Smooth muscle cell (in vitro differentiated cells): ENCODE results near the gene CNTN4. TPM values are rescaled to one million over a fixed set of nuclear protein-coding genes. Genes with fewer than 3 reads are reported as not detected.

Experiments used
- DNase-seq: peaks from one replicate; lab custom pipeline; 2025; ENCODE audit not compliant: unreplicated experiment; lab: John Stamatoyannopoulos, UW
- H2AFZ ChIP-seq: fragments of 200-600 bp; sonication (generic); 2 replicates; pipeline ENCODE4 v1.6.0; 2016; ENCODE audit warnings: antibody characterized with exemption, low read depth, mild to moderate bottlenecking
- H3F3A ChIP-seq: fragments of 200-600 bp; sonication (generic); 2 replicates; pipeline ENCODE4 v1.6.0; 2017; ENCODE audit warnings: antibody characterized with exemption, low read depth
- H3K27ac ChIP-seq: fragments of 200-600 bp; sonication (generic); 2 replicates; pipeline ENCODE4 v1.5.1; 2016; ENCODE audit warnings: low read depth, mild to moderate bottlenecking
- H3K27me3 ChIP-seq: fragments of 200-600 bp; sonication (generic); 2 replicates; pipeline ENCODE4 v1.6.1; 2016; ENCODE audit warnings: low read depth, mild to moderate bottlenecking
- H3K36me3 ChIP-seq: fragments of 200-600 bp; sonication (generic); 2 replicates; pipeline ENCODE4 v1.5.1; 2016; ENCODE audit warnings: low read depth
- H3K4me1 ChIP-seq: fragments of 200-600 bp; sonication (generic); 2 replicates; pipeline ENCODE4 v1.5.1; 2016; ENCODE audit warnings: low read depth
- H3K4me2 ChIP-seq: fragments of 200-600 bp; sonication (generic); 2 replicates; pipeline ENCODE4 v1.6.0; 2016; ENCODE audit warnings: mild to moderate bottlenecking
- H3K4me3 ChIP-seq: fragments of 200-600 bp; sonication (generic); 2 replicates; pipeline ENCODE4 v1.5.1; 2016; ENCODE audit warnings: mild to moderate bottlenecking
- H3K79me2 ChIP-seq: fragments of 200-600 bp; sonication (generic); 2 replicates; pipeline ENCODE4 v1.6.0; 2016; ENCODE audit warnings: low read depth, mild to moderate bottlenecking
- H3K9ac ChIP-seq: fragments of 200-600 bp; sonication (generic); 2 replicates; pipeline ENCODE4 v1.6.0; 2016; ENCODE audit warnings: low read depth
- H3K9me3 ChIP-seq: fragments of 200-600 bp; sonication (generic); replicated peaks from 2 replicates; pipeline ENCODE4 v1.5.1; 2016; ENCODE audit warnings: low read depth
- H4K20me1 ChIP-seq: fragments of 200-600 bp; sonication (generic); 2 replicates; pipeline ENCODE4 v1.6.0; 2016; ENCODE audit warnings: low read depth
- WGBS: methylation state at CpG from one replicate; pipeline ENCODE4 v1.1.7; 2016; ENCODE audit warnings: low lambda C conversion rate; 5-methylcytosine and 5-hydroxymethylcytosine counted together
- polyA plus RNA-seq: library from polyadenylated mRNA; unstranded; fragments of >200 nt; fragmentation: Nextera tagmentation; extraction: Ambion mirVana; gene quantifications from 2 replicates; pipeline ENCODE4 v1.2.1, GENCODE V29; 2016
- total RNA-seq: library from RNA; depleted of rRNA; stranded (reverse); fragments of >200 nt; gene quantifications from 2 replicates; pipeline ENCODE4 v1.2.3, GENCODE V29; 2014
- TF ChIP-seq, protein P1 (sequence below): fragments of 200-600 bp; sonication (generic); IDR thresholded peaks from 2 replicates; pipeline ENCODE4 v1.5.1; 2017; ENCODE audit warnings: borderline replicate concordance, mild to moderate bottlenecking, antibody characterized with exemption; ENCODE audit not compliant: insufficient read depth, poor library complexity, severe bottlenecking

Gene CNTN4
- total and polyA plus RNA-seq, 2 experiments from 2014 or later, result 12.1 to 15.8 TPM

DNA sequence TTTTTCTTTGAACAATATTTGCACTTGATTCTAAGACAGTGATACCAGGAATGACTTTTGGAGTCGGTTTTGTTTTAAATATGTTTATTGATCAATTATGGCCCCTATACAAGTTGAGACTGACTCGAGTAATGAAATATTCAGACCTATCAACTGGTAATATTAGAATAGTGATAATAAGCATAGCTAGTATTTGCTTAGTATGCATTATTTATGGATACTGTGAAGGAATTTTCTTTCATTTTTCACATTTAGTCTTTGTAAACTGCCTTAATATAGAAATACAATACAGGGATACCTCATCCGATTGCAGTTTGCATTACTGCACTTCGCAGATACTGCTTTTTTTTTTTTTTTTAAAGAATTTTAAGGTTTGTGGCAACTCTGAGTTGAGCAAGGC is 107.9 kb downstream of the CNTN4 start:
- 93% methylated on average over 4 of the region's 4 CpGs for WGBS
- Histone ChIP-seq H3K27ac (no peak overlapping the region), H3K4me1 (no peaks in the 10 kb centered on the region), H3F3A (no peaks in the 10 kb centered on the region), H3K79me2 (no peaks in the 10 kb centered on the region), H3K9ac (no peak overlapping the region), H3K4me3 (no peak overlapping the region), H3K36me3 (no peaks in the 10 kb centered on the region), H3K27me3 (no peaks in the 10 kb centered on the region), H3K9me3 (no peaks in the 10 kb centered on the region), H2AFZ (no peak overlapping the region), H4K20me1 (no peaks in the 10 kb centered on the region), H3K4me2 (no peak overlapping the region)
- no peak for DNase-seq
- TF ChIP-seq, protein P1, sequence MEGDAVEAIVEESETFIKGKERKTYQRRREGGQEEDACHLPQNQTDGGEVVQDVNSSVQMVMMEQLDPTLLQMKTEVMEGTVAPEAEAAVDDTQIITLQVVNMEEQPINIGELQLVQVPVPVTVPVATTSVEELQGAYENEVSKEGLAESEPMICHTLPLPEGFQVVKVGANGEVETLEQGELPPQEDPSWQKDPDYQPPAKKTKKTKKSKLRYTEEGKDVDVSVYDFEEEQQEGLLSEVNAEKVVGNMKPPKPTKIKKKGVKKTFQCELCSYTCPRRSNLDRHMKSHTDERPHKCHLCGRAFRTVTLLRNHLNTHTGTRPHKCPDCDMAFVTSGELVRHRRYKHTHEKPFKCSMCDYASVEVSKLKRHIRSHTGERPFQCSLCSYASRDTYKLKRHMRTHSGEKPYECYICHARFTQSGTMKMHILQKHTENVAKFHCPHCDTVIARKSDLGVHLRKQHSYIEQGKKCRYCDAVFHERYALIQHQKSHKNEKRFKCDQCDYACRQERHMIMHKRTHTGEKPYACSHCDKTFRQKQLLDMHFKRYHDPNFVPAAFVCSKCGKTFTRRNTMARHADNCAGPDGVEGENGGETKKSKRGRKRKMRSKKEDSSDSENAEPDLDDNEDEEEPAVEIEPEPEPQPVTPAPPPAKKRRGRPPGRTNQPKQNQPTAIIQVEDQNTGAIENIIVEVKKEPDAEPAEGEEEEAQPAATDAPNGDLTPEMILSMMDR, result no peak

DNA sequence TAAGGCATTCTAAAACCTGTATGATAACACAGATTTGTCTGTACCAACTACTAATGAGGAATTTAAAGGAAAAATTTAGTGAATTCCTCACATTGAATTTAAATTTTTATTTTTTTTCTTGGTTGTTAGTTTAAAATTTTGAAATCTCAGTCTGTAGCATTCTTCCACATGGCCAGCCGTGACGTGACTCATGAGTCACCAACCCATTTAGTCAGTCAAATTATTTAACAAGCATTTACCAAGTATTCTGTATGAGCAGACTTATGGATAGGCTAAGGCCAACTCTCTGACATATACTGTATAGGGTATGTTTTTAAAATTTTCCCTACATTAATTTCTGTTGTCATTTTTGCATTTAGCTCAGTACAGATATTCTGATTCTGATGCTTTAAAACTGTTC is 112.9 kb downstream of the CNTN4 start:
- no peak overlapping the region for H3K27ac ChIP-seq
- H3K9ac ChIP-seq, result no peak overlapping the region
- no peaks in the 10 kb centered on the region for H3F3A ChIP-seq
- 3% methylated on average over 2 of the region's 2 CpGs for WGBS
- H3K4me2 ChIP-seq, result no peak overlapping the region
- no peaks in the 10 kb centered on the region for H3K79me2 ChIP-seq
- H3K9me3 ChIP-seq, result no peaks in the 10 kb centered on the region
- TF ChIP-seq, protein P1, result no peak
- H4K20me1 ChIP-seq, result no peaks in the 10 kb centered on the region
- H3K36me3 ChIP-seq, result no peaks in the 10 kb centered on the region
- no peak overlapping the region for H2AFZ ChIP-seq
- no peaks in the 10 kb centered on the region for H3K27me3 ChIP-seq
- H3K4me1 ChIP-seq, result no peaks in the 10 kb centered on the region
- H3K4me3 ChIP-seq, result no peak overlapping the region
- no peak for DNase-seq

DNA sequence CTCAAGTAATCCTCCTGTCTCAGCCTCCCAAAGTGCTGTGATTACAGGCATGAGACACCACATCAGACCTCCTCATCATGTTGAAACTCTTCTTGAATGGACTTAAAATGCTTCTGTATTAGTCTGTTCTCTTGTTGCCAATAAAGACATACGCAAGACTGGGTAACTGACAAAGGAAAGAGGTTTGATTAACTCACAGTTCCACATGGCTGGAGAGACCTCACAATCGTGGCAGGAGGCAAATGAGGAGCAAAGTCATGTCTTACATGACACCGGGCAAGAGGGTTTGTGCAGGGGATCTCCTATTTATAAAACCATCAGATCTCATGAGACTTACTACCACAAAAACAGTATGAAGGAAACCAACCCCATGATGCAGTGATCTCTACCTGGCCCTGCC is 113.5 kb downstream of the CNTN4 start:
- 91% methylated on average over 3 of the region's 3 CpGs for WGBS
- DNase-seq, result no peak
- no peak overlapping the region for H3K4me2 ChIP-seq
- H3F3A ChIP-seq, result no peaks in the 10 kb centered on the region
- H4K20me1 ChIP-seq, result no peaks in the 10 kb centered on the region
- TF ChIP-seq, protein P1, result no peak
- no peaks in the 10 kb centered on the region for H3K27me3 ChIP-seq
- no peak overlapping the region for H3K9ac ChIP-seq
- no peak overlapping the region for H2AFZ ChIP-seq
- H3K4me3 ChIP-seq, result no peak overlapping the region
- no peaks in the 10 kb centered on the region for H3K79me2 ChIP-seq
- no peaks in the 10 kb centered on the region for H3K36me3 ChIP-seq
- no peak overlapping the region for H3K27ac ChIP-seq
- H3K9me3 ChIP-seq, result no peaks in the 10 kb centered on the region
- no peaks in the 10 kb centered on the region for H3K4me1 ChIP-seq

DNA sequence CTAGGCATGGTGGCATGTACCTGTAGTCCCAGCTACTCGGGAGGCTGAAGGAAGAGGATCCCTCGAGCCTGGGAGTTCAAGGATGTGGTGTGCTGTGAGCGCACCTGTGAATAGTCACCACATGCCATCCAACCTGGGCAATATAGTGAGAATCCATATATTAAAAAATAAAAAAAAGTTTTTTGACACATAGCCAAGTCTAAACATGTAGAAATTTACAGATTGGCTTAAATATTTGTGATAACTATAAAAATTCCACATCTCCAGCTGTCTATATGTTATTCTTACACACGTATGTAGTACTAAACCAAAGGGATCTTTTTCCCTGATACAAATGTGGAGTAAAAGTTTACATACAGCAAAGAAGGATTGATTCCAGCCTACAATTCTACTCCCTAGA is 119.7 kb downstream of the CNTN4 start:
- Histone ChIP-seq H3K79me2 (no peaks in the 10 kb centered on the region), H3K36me3 (no peaks in the 10 kb centered on the region), H4K20me1 (no peaks in the 10 kb centered on the region), H3K9ac (no peak overlapping the region), H3K4me2 (no peak overlapping the region), H3K4me1 (no peaks in the 10 kb centered on the region), H2AFZ (no peak overlapping the region), H3K27ac (no peak overlapping the region), H3F3A (no peaks in the 10 kb centered on the region), H3K27me3 (no peaks in the 10 kb centered on the region), H3K4me3 (no peak overlapping the region), H3K9me3 (no peaks in the 10 kb centered on the region)
- WGBS, result 93% methylated on average over 4 of the region's 4 CpGs
- DNase-seq, result no peak
- TF ChIP-seq, protein P1, result no peak
